ENCODE results near the gene CEP89.

- TF ChIP-seq POLR2A (IDR thresholded peaks at IDR 0.05; ENCODE audit: borderline replicate concordance, extremely low read depth, insufficient read depth, insufficient read length) (no peak), CTCF (IDR thresholded peaks at IDR 0.05 in 2 of 3, conservative IDR thresholded peaks at IDR 0.05 in 1 of 3; ENCODE audit: borderline replicate concordance in 1 of 3, insufficient read depth in 1 of 3, low read depth in 2 of 3, low read length in 2 of 3) (no peak), RAD21 (IDR thresholded peaks at IDR 0.05; ENCODE audit: low read depth) (no peak), CBX3 (IDR thresholded peaks at IDR 0.05; ENCODE audit: low read depth) (no peak), SIN3A (IDR thresholded peaks at IDR 0.05; ENCODE audit: low read depth) (no peak), ZBTB33 (IDR thresholded peaks at IDR 0.05; ENCODE audit: extremely low read depth, insufficient replicate concordance, low read length) (no peak), CEBPB (IDR thresholded peaks at IDR 0.05; ENCODE audit: low read depth) (no peak), MAX (IDR thresholded peaks at IDR 0.05) (no peak), TCF7L2 (IDR thresholded peaks at IDR 0.05; ENCODE audit: borderline replicate concordance, extremely low read depth, insufficient read depth, insufficient read length) (no peak), EZH2 (IDR thresholded peaks at IDR 0.05) (no peak), SRF (IDR thresholded peaks at IDR 0.05; ENCODE audit: low read depth) (no peak), SP1 (IDR thresholded peaks at IDR 0.05; ENCODE audit: low read depth) (no peak), REST (IDR thresholded peaks at IDR 0.05; ENCODE audit: low read depth) (no peak), POLR2AphosphoS5 (IDR thresholded peaks at IDR 0.05; ENCODE audit: low read depth, low read length) (no peak)
Observed at GRCh38 chr19:32997716-32998355, 26.1 kb upstream of the CEP89 start.

Data from HCT116 (cell line).